Right lobe of liver (tissue), 4 donors: Measurements from ENCODE around the gene AXIN1.

Experiments used
- POLR2A ChIP-seq: fragments of 450-650 bp; IDR thresholded peaks from one replicate; pipeline ENCODE4 v1.6.1; 2017; ENCODE audit warnings: antibody characterized with exemption, mild to moderate bottlenecking
- TF ChIP-seq, protein P1 (sequence below), 4 donors: fragments of 200-600 bp in 3 of 4; fragments of 450-650 bp in 1 of 4; IDR thresholded peaks; one replicate each; pipeline versions ENCODE4 v1.5.1 to v1.8.0; 2016 to 2022; ENCODE audit warnings: antibody characterized with exemption in 4 of 4, mild to moderate bottlenecking in 2 of 4
- donor health status: DM: no; HTN: no; CAD: no.
- donor health status: DM: no; HTN: no; CAD: no.
- donor health status: DM: no; HTN: yes; CAD: no.

DNA sequence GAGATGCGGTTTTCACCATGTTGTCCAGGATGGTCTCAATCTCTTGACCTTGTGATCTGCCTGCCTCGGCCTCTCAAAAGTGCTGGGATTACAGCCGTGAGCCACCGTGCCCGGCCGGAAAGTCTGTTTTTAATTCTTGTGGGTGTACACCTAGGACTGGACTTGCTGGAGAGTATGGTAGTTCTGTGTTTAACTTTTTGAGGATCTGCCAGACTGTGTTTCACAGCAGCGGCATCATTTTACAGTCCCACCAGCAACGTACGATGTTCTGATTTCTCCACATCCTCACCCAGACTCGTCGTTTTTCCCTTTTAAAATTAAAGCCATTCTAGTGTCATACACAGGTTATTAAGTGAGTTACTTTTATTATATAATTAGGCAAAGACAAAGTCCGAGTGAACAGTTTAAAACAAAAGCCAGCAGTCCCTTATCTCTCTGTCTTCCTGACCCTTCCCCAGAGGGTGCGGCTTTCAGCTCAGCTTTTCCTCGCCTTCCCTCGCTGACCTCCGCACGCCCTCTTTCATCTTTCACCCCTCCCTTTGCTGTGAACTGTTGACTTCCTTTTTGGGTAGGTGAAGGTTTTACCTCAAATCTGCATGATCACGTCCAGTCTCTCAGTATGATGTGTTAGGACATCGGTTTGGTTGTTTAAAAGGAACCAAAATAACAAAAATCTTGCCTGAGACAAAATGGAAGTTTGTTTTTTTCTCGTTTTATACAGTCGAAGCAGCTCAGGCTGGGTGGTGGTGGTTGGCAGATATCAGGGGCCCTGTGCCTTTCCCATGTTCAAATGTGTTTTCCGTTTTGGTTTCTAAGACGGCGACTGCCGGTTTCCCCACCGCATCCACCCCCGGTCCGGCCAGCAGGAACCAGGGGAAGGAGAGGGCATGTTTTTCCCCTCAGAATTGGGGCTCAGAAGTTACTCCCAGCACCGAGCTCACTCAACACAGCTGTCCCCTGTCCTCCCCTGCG lies 99.9 kb downstream of the AXIN1 start:
- no peak for TF ChIP-seq POLR2A
- TF ChIP-seq, protein P1, sequence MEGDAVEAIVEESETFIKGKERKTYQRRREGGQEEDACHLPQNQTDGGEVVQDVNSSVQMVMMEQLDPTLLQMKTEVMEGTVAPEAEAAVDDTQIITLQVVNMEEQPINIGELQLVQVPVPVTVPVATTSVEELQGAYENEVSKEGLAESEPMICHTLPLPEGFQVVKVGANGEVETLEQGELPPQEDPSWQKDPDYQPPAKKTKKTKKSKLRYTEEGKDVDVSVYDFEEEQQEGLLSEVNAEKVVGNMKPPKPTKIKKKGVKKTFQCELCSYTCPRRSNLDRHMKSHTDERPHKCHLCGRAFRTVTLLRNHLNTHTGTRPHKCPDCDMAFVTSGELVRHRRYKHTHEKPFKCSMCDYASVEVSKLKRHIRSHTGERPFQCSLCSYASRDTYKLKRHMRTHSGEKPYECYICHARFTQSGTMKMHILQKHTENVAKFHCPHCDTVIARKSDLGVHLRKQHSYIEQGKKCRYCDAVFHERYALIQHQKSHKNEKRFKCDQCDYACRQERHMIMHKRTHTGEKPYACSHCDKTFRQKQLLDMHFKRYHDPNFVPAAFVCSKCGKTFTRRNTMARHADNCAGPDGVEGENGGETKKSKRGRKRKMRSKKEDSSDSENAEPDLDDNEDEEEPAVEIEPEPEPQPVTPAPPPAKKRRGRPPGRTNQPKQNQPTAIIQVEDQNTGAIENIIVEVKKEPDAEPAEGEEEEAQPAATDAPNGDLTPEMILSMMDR (IDR thresholded peaks at IDR 0.05), result no peak
